Stimulated activated naive CD8-positive, alpha-beta T cell treated with anti-CD3 and anti-CD28 coated beads, Interleukin-15, amount 100 ng/mL, for 72 hours (primary cell): ENCODE data around the gene SYDE2.

ENCODE experiments used
- ATAC-seq: fragments of 150-1000 bp; cut with Tn5 transposase; 2 replicates; pipeline ENCODE4 v1.10.0; 2021; ENCODE audit warnings: mild to moderate bottlenecking, moderate library complexity
- DNase-seq, 2 donors: peaks; one replicate each; pipeline ENCODE4 v3.0.0; 2021 to 2022
- H3K27ac Mint-ChIP-seq, 2 donors: one replicate each; pipeline ENCODE4 v1.8.0; 2022; ENCODE audit warnings: mild to moderate bottlenecking in 2 of 2, mixed read lengths in 2 of 2, moderate library complexity in 2 of 2
- H3K27me3 Mint-ChIP-seq: one replicate; pipeline ENCODE4 v1.8.0; 2022; ENCODE audit warnings: mixed read lengths
- H3K4me1 Mint-ChIP-seq: one replicate; pipeline ENCODE4 v1.8.0; 2022; ENCODE audit warnings: mild to moderate bottlenecking, mixed read lengths
- H3K4me3 Mint-ChIP-seq, 2 donors: one replicate each; pipeline ENCODE4 v1.8.0; 2022; ENCODE audit warnings: mild to moderate bottlenecking in 2 of 2, mixed read lengths in 2 of 2, moderate library complexity in 1 of 2
- H3K9me3 Mint-ChIP-seq, 2 donors: one replicate each; pipeline ENCODE4 v1.8.0; 2022; ENCODE audit warnings: mixed read lengths in 2 of 2

Gene SYDE2

GRCh38 chr1:85132078-85132720, 68.6 kb downstream of the SYDE2 start:
- H3K27me3 Mint-ChIP-seq: no peaks in the 10 kb centered on the region
- no peak overlapping the region for H3K4me3 Mint-ChIP-seq
- ATAC-seq (no peak), DNase-seq (no peak)
- no peaks in the 10 kb centered on the region for H3K9me3 Mint-ChIP-seq
- no peaks in the 10 kb centered on the region for H3K4me1 Mint-ChIP-seq
- H3K27ac Mint-ChIP-seq: no peak overlapping the region

GRCh38 chr1:85128316-85128715, 72.5 kb downstream of the SYDE2 start:
- Mint-ChIP-seq H3K27ac (no peak overlapping the region), H3K9me3 (no peaks in the 10 kb centered on the region), H3K4me1 (no peaks in the 10 kb centered on the region), H3K4me3 (no peak overlapping the region), H3K27me3 (no peaks in the 10 kb centered on the region)
- DNase-seq (no peak), ATAC-seq (no peak)

GRCh38 chr1:85125891-85126290, 74.9 kb downstream of the SYDE2 start:
- H3K27me3 Mint-ChIP-seq: no peaks in the 10 kb centered on the region

GRCh38 chr1:85124091-85124490, 76.7 kb downstream of the SYDE2 start:
- Mint-ChIP-seq H3K4me3 (no peak overlapping the region), H3K27ac (no peak overlapping the region), H3K4me1 (no peaks in the 10 kb centered on the region), H3K27me3 (no peaks in the 10 kb centered on the region), H3K9me3 (no peaks in the 10 kb centered on the region)
- DNase-seq: no peak
- ATAC-seq: no peak

More at GRCh38 chr1:85125891-85126290, 74.9 kb downstream of the SYDE2 start:
- no peak overlapping the region for H3K4me3 Mint-ChIP-seq
- DNase-seq (no peak), ATAC-seq (no peak)
- no peak overlapping the region for H3K27ac Mint-ChIP-seq
- no peaks in the 10 kb centered on the region for H3K9me3 Mint-ChIP-seq
- no peaks in the 10 kb centered on the region for H3K4me1 Mint-ChIP-seq

- Mint-ChIP-seq H3K27ac (no peak overlapping the region), H3K4me1 (no peaks in the 10 kb centered on the region), H3K27me3 (no peaks in the 10 kb centered on the region), H3K9me3 (no peaks in the 10 kb centered on the region), H3K4me3 (no peak overlapping the region)
- DNase-seq: no peak
- ATAC-seq: no peak
Observed at GRCh38 chr1:85122169-85122568, 78.6 kb downstream of the SYDE2 start.

GRCh38 chr1:85121744-85122143, 79.1 kb downstream of the SYDE2 start:
- DNase-seq (no peak), ATAC-seq (no peak)
- Mint-ChIP-seq H3K27me3 (no peaks in the 10 kb centered on the region), H3K27ac (no peak overlapping the region), H3K9me3 (no peaks in the 10 kb centered on the region), H3K4me1 (no peaks in the 10 kb centered on the region), H3K4me3 (no peak overlapping the region)

GRCh38 chr1:85118751-85119150, 82.1 kb downstream of the SYDE2 start:
- DNase-seq: no peak
- Mint-ChIP-seq H3K27ac (no peak overlapping the region), H3K27me3 (no peaks in the 10 kb centered on the region), H3K9me3 (no peaks in the 10 kb centered on the region), H3K4me3 (no peak overlapping the region), H3K4me1 (no peaks in the 10 kb centered on the region)
- no peak for ATAC-seq

- no peak for DNase-seq
- ATAC-seq: no peak
- H3K27ac Mint-ChIP-seq: no peak overlapping the region
- no peaks in the 10 kb centered on the region for H3K27me3 Mint-ChIP-seq
- no peaks in the 10 kb centered on the region for H3K4me1 Mint-ChIP-seq
- no peak overlapping the region for H3K4me3 Mint-ChIP-seq
- no peaks in the 10 kb centered on the region for H3K9me3 Mint-ChIP-seq
Observed at GRCh38 chr1:85116856-85117255, 84.0 kb downstream of the SYDE2 start.

GRCh38 chr1:85115933-85116332, 84.9 kb downstream of the SYDE2 start:
- H3K27ac Mint-ChIP-seq: no peak overlapping the region
- DNase-seq (no peak), ATAC-seq (no peak)
- H3K27me3 Mint-ChIP-seq: no peaks in the 10 kb centered on the region
- H3K4me3 Mint-ChIP-seq: no peak overlapping the region
- H3K9me3 Mint-ChIP-seq: no peaks in the 10 kb centered on the region
- H3K4me1 Mint-ChIP-seq: no peaks in the 10 kb centered on the region

GRCh38 chr1:85111695-85112094, 89.1 kb downstream of the SYDE2 start:
- H3K9me3 Mint-ChIP-seq: no peaks in the 10 kb centered on the region
- H3K4me3 Mint-ChIP-seq: no peak overlapping the region
- H3K27me3 Mint-ChIP-seq: no peaks in the 10 kb centered on the region
- no peak overlapping the region for H3K27ac Mint-ChIP-seq
- H3K4me1 Mint-ChIP-seq: no peaks in the 10 kb centered on the region
- DNase-seq: no peak
- ATAC-seq: no peak

GRCh38 chr1:85109475-85109874, 91.3 kb downstream of the SYDE2 start:
- Mint-ChIP-seq H3K27ac (no peak overlapping the region), H3K4me1 (no peaks in the 10 kb centered on the region), H3K9me3 (no peaks in the 10 kb centered on the region), H3K4me3 (no peak overlapping the region), H3K27me3 (no peaks in the 10 kb centered on the region)
- peak; percentile 9 to 28 for DNase-seq
- peak; percentile 75 for ATAC-seq
